ENCODE results near the gene SPINK14. TPM values are rescaled to one million over a fixed set of nuclear protein-coding genes. Genes with fewer than 3 reads are reported as not detected.

SPINK14 gene
- total and polyA plus RNA-seq, 7 donors: not detected

DNA sequence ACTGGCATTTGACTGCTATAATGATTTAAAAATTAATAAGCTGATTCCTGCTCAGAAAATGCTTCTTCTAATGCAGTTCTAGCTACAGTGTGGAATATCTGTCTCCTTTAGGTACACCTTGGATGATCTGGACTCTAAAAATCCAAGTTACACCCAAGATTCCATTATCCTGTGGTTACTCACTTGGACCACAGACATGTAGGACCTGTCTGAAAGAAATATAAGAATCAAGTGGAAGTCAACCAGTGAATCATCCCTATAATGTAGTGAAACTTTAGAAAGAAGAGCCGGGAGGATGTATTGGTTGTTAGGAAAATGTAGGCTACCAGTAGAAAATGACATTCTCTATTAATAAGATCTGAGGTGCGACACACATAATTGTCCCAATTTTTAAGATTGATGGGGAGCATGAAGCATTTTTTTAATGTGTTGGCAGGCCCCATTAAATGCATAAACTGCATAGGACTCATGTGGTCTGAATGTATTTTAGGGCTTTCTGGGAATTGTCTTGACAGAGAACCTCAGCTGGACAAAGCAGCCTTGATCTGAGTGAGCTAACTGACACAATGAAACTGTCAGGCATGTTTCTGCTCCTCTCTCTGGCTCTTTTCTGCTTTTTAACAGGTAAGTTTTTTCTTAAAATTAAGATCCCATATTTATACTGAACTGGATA is 34.3 kb downstream of the SPINK14 start, which contains the start of gene SPINK6:
Gene SPINK6, plus strand, starts transcription at position 512 of the 673 bp plus-strand sequence. Its CDS starts 55 bp downstream, at position 567.
- intact Hi-C loops (cut with DNase I): no loop called here
- no peak for DNase-seq
- Histone ChIP-seq H3K4me1 (peaks cover 0 to 19% (median 6%) of the 10 kb centered on the region in 4 donors), H3K9me3 (no peaks in the 10 kb centered on the region), H3K27me3 (no peaks in the 10 kb centered on the region), H3K36me3 (no peaks in the 10 kb centered on the region), H3K27ac (peak within 1 kb of the TSS in 1 of 4 donors; percentile 35), H3K4me3 (no peak within 1 kb of the TSS)
- TF ChIP-seq, protein P1, sequence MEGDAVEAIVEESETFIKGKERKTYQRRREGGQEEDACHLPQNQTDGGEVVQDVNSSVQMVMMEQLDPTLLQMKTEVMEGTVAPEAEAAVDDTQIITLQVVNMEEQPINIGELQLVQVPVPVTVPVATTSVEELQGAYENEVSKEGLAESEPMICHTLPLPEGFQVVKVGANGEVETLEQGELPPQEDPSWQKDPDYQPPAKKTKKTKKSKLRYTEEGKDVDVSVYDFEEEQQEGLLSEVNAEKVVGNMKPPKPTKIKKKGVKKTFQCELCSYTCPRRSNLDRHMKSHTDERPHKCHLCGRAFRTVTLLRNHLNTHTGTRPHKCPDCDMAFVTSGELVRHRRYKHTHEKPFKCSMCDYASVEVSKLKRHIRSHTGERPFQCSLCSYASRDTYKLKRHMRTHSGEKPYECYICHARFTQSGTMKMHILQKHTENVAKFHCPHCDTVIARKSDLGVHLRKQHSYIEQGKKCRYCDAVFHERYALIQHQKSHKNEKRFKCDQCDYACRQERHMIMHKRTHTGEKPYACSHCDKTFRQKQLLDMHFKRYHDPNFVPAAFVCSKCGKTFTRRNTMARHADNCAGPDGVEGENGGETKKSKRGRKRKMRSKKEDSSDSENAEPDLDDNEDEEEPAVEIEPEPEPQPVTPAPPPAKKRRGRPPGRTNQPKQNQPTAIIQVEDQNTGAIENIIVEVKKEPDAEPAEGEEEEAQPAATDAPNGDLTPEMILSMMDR (IDR thresholded peaks at IDR 0.05): no peak
- 95 to 97% methylated on average over 2 of the region's 2 CpGs for WGBS, 2 donors

DNA sequence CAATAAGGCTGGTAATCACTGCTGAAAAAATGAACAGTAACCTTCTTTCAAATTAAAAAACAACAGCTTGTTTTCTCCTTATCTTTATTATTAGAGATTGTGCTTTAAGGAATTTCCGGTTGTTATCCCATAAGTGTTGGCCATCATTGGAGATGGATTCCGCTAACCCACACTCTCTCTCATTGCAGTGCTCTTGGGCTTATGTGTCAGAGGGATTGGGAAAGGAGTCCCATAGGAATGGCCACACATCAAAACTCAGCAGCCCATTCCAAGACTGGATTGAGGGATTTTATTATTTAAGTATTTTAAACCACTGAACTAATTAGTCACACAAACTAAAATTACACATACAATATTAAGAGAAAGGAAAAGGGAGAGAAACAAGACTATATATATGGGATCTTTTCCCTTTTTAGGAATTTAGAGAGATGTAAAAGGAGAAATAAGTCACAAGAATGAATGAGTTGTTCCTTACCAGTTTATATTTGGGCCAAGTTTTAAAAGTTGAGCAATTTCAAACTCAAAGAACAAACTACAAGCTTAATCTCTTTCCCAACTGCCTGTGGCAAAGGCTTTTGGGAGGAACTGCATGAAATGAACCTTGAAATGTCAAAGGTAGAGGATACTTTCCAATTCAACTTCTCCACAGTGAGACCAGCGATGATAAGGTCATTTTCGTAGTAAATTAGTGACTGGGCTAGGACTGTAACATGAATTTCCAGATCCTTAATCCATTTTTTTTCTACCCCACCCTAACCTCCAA is 36.9 kb downstream of the SPINK14 start:
- Histone ChIP-seq H3K36me3 (no peaks in the 10 kb centered on the region), H3K4me1 (peaks cover 0 to 15% (median 13%) of the 10 kb centered on the region in 4 donors), H3K27me3 (no peaks in the 10 kb centered on the region), H3K9me3 (no peaks in the 10 kb centered on the region), H3K4me3 (no peak overlapping the region), H3K27ac (peak overlapping the region in 2 of 4 donors; percentile 5 to 17)
- DNase-seq: no peak
- TF ChIP-seq EP300 (IDR thresholded peaks at IDR 0.05) (no peak), POLR2A (IDR thresholded peaks at IDR 0.05) (no peak), POLR2AphosphoS5 (IDR thresholded peaks at IDR 0.05) (no peak)
- TF ChIP-seq, protein P1 (IDR thresholded peaks at IDR 0.05): no peak
- 85 to 88% methylated on average over 4 of the region's 4 CpGs for WGBS, 2 donors
- intact Hi-C loops (cut with DNase I): no loop called here

DNA sequence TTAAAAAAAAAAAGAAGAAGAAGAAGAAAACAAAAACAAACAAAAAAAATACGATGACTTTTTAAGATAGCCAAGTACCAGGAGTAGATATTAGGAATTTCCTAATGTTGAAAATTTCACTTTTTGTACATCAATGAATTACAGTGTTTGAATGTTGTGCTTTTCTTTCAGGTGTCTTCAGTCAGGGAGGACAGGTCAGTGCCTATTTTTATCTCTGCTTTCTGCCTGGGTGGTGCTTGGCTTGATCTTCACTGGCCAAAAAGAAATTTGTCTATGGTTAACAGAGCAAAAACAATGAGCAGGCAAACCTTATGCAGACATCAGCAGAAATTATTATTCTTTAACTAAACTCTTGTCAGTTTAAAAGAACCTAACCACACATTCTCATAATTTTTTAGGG is 37.5 kb downstream of the SPINK14 start:
- Histone ChIP-seq H3K27me3 (no peaks in the 10 kb centered on the region), H3K27ac (peak overlapping the region in 2 of 4 donors; percentile 5 to 17), H3K4me1 (peaks cover 0 to 15% (median 13%) of the 10 kb centered on the region in 4 donors), H3K9me3 (no peaks in the 10 kb centered on the region), H3K36me3 (no peaks in the 10 kb centered on the region), H3K4me3 (no peak overlapping the region)
- DNase-seq: no peak
- TF ChIP-seq POLR2AphosphoS5 (IDR thresholded peaks at IDR 0.05): no peak
- TF ChIP-seq POLR2A (IDR thresholded peaks at IDR 0.05): no peak
- no peak for TF ChIP-seq EP300 (IDR thresholded peaks at IDR 0.05)
- TF ChIP-seq, protein P1 (IDR thresholded peaks at IDR 0.05): no peak
- intact Hi-C loops (cut with DNase I): no loop called here
- WGBS, 2 donors: 73 to 76% methylated on average over 1 of the region's 1 CpG

DNA sequence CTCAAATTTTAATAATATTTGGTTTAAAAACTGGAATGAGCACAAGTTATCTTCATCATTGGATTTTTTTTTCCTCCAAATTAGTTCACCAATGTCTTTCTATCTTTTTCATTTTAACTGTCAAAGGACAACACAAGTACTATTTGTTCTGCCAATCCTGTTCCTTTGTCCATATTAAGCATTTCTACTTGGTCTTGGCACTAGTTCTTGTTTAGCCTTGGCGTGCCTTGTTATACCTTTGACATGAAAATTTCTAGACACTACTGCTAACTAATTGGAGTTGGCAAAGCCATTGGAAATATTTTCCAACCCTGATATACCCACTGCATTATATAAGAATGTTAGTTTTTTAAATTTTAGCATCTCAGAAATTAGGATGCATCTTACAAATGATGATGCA is 38.3 kb downstream of the SPINK14 start:
- WGBS, 2 donors: 78 to 88% methylated on average over 1 of the region's 1 CpG
- TF ChIP-seq POLR2A (IDR thresholded peaks at IDR 0.05) (no peak), EP300 (IDR thresholded peaks at IDR 0.05) (no peak), POLR2AphosphoS5 (IDR thresholded peaks at IDR 0.05) (no peak)
- TF ChIP-seq, protein P1 (IDR thresholded peaks at IDR 0.05): no peak
- Histone ChIP-seq H3K4me1 (peaks cover 0 to 15% (median 13%) of the 10 kb centered on the region in 4 donors), H3K27ac (no peak overlapping the region), H3K36me3 (no peaks in the 10 kb centered on the region), H3K27me3 (no peaks in the 10 kb centered on the region), H3K9me3 (no peaks in the 10 kb centered on the region), H3K4me3 (no peak overlapping the region)
- DNase-seq: no peak
- intact Hi-C loops (cut with DNase I): no loop called here
